Choroid plexus epithelial cell (primary cell): ENCODE measurements around the gene C2orf76.

ENCODE experiments used
- DNase-seq: peaks from one replicate; pipeline ENCODE4 v3.0.0-alpha.2; 2010; ENCODE audit warnings: low read depth
- H3K4me3 ChIP-seq: 2 replicates; pipeline ENCODE4 v1.5.1; 2011; ENCODE audit warnings: low read depth, mild to moderate bottlenecking, control low read depth, low read length, moderate library complexity
- TF ChIP-seq, protein P1 (sequence below): conservative IDR thresholded peaks from 2 replicates; pipeline ENCODE4 v1.5.1; 2011; ENCODE audit warnings: low read depth, mild to moderate bottlenecking, control low read depth, inconsistent platforms, low read length, moderate library complexity

Gene C2orf76

DNA sequence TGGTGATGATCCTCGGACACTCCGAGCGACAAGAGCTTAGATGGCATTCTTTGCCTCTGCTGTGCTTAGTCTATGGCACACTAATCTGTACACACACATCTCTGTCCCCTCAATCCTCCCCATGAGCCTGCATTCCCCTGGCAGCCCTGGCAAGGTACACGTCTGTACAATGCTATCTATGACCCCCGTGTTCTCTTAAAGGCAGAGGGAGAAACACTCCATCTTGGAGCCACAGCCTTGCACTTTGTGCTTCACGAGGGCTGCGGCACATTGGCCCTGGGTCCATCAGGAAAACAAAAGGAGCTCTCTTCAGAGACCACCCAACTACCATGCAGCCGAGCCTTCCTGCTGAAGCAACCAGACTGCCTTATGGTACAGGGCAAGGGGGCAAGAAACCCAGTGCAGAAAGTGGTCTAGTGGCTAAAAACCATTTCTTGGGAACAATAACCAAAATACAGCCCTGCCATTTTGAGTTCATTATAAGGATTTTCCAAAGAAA, 100.5 kb downstream of the C2orf76 start:
- H3K4me3 ChIP-seq, result no peak overlapping the region
- TF ChIP-seq, protein P1, sequence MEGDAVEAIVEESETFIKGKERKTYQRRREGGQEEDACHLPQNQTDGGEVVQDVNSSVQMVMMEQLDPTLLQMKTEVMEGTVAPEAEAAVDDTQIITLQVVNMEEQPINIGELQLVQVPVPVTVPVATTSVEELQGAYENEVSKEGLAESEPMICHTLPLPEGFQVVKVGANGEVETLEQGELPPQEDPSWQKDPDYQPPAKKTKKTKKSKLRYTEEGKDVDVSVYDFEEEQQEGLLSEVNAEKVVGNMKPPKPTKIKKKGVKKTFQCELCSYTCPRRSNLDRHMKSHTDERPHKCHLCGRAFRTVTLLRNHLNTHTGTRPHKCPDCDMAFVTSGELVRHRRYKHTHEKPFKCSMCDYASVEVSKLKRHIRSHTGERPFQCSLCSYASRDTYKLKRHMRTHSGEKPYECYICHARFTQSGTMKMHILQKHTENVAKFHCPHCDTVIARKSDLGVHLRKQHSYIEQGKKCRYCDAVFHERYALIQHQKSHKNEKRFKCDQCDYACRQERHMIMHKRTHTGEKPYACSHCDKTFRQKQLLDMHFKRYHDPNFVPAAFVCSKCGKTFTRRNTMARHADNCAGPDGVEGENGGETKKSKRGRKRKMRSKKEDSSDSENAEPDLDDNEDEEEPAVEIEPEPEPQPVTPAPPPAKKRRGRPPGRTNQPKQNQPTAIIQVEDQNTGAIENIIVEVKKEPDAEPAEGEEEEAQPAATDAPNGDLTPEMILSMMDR, result no peak
- no peak for DNase-seq

DNA sequence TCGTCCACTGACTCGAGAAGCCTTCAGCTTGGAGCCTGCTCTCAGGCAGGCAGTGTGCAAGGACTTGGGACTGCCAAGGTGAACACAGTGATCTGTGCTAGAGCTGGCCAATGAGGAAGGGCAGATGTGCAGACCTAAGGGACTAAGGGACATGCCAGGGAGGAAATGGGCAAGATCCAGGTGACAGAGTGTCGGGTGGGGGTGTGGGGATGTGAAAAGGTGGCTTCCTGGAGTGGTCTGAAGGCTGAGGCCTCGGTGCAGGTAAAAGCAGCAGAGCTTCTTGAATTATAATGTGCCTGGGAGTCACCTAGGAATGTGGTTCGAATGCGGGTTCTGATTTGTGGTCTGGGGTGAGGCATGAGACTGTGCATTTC, 101.0 kb downstream of the C2orf76 start:
- TF ChIP-seq, protein P1, result no peak
- H3K4me3 ChIP-seq, result no peak overlapping the region
- DNase-seq, result no peak

DNA sequence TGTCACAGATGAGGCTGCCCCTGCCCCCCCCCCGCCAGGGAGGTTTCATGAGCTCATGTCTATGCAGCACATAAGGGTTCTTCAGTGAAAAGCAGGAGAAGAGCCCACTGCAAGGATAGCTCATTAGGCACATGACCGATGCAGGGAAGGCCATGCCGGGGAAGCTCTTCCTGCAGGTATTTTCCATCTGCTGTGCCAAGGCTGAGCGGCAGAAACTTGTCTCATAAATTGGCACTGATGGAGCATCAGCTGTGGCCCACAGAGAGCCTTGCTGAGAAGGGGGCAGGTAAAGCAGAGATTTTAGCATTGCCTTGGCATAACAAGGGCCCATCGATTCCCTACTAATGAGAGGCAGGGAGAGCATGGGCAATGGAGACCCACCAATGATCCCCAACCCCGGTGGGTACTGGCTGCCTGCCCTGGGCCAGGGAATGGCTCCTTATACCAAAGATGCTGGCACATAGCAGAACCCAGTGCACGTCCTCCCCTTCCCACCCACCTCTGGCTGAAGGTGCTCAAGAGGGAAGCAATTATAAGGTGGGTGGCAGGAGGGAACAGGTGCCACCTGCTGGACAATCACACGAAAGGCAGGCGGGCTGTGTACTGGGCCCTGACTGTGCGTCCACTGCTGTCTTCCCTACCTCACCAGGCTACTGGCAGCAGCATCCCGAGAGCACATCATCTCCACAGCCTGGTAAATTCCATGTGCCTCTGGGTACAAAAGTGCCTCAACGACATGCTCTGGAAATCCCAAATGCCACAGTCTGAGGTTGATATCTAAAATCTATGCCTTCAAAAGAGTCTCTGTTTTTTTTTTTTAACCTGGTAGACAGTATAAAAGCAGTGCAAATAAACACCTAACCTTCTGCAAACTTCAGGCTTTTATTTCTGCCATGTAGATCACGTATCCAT, 101.6 kb downstream of the C2orf76 start:
- H3K4me3 ChIP-seq, result no peak overlapping the region
- TF ChIP-seq, protein P1, result peak; percentile 93
- DNase-seq, result peak; percentile 74

DNA sequence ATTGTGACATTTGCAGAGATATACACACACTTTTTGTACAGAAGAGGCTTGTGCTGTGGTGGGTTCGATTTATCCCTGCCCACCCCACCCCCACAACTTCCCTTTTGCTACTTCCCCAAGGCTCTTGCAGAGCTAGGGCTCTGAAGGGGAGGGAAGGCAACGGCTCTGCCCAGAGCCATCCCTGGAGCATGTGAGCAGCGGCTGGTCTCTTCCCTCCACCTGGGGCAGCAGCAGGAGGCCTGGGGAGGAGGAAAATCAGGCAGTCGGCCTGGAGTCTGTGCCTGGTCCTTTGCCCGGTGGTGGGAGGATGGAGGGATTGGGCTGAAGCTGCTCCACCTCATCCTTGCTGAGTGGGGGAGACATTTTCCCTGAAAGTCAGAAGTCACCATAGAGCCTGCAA, 103.0 kb downstream of the C2orf76 start:
- no peak overlapping the region for H3K4me3 ChIP-seq
- DNase-seq, result no peak
- TF ChIP-seq, protein P1, result no peak

DNA sequence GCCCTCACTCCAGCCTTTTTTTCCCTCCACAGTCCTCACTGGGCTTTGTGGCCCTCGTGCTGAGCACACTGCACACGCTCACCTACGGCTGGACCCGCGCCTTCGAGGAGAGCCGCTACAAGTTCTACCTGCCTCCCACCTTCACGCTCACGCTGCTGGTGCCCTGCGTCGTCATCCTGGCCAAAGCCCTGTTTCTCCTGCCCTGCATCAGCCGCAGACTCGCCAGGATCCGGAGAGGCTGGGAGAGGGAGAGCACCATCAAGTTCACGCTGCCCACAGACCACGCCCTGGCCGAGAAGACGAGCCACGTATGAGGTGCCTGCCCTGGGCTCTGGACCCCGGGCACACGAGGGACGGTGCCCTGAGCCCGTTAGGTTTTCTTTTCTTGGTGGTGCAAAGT, 103.6 kb downstream of the C2orf76 start:
- no peak overlapping the region for H3K4me3 ChIP-seq
- no peak for DNase-seq
- TF ChIP-seq, protein P1, result no peak

DNA sequence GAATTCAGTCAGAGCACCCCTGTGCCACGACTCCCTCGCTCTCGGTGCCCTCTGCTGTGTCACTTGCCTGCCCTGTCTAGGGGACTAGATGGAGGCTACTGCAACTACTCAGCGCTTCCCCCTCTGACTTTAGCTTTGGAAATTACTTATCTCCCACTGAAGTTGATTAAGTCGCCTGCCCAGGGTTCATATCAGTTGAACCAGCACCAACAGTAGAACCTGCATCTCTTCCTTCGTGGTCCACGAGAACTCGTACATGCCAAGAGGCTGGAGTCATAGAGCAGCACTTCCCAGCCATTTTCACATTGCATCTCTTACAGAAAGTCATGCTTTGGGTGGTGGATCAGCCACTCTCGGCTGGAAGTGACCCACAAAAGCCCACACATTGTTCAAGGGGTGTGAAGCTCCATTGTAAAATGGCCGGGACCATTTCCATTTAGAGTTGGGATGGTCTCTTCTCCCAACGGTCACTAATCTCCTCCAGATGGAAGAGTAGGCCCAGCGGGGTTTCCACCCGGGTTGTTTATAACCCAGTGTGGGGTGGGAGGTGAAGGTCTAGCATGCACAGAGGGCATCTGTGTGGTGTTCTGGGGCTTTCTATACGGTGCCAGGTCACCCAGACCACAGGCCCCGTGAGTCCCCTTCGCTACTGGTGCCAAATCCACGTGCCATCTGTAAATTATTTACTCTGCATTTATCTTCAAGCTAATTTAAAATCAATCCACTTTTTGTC, 105.0 kb downstream of the C2orf76 start:
- TF ChIP-seq, protein P1, result no peak
- H3K4me3 ChIP-seq, result no peak overlapping the region
- no peak for DNase-seq
